22Rv1 (cell line): ENCODE results near the gene TRPM5.

Experiments
- H3K27ac ChIP-seq: fragments of 450-650 bp; 2 replicates; pipeline ENCODE4 v1.5.1; 2017
- CTCF ChIP-seq: fragments of 450-650 bp; IDR thresholded peaks from 2 replicates; pipeline ENCODE4 v1.5.1; 2017; ENCODE audit warnings: mild to moderate bottlenecking
- ZFX ChIP-seq: fragments of 450-650 bp; IDR thresholded peaks from 2 replicates; pipeline ENCODE4 v1.6.1; 2017; ENCODE audit warnings: antibody characterized with exemption, borderline replicate concordance

TRPM5 gene

GRCh38 chr11:2437516-2437915 lies 6.8 kb downstream of the TRPM5 start:
- H3K27ac ChIP-seq, result no peak overlapping the region
- TF ChIP-seq ZFX, result no peak
- no peak for TF ChIP-seq CTCF

- TF ChIP-seq CTCF (no peak), ZFX (no peak)
- no peak overlapping the region for H3K27ac ChIP-seq
Observed at GRCh38 chr11:2436521-2437031, 7.7 kb downstream of the TRPM5 start.

GRCh38 chr11:2436013-2436520 lies 8.2 kb downstream of the TRPM5 start:
- H3K27ac ChIP-seq, result no peak overlapping the region
- TF ChIP-seq ZFX, result no peak
- no peak for TF ChIP-seq CTCF

GRCh38 chr11:2435288-2436012 lies 8.9 kb downstream of the TRPM5 start:
- H3K27ac ChIP-seq, result no peak overlapping the region
- TF ChIP-seq CTCF (no peak), ZFX (no peak)

- TF ChIP-seq CTCF (no peak), ZFX (no peak)
Observed at GRCh38 chr11:2434506-2435255, 9.6 kb downstream of the TRPM5 start.

GRCh38 chr11:2434008-2434407 lies 10.3 kb downstream of the TRPM5 start:
- H3K27ac ChIP-seq, result no peak overlapping the region

More at GRCh38 chr11:2434506-2435255, 9.6 kb downstream of the TRPM5 start:
- no peak overlapping the region for H3K27ac ChIP-seq

More at GRCh38 chr11:2434008-2434407, 10.3 kb downstream of the TRPM5 start:
- no peak for TF ChIP-seq ZFX
- TF ChIP-seq CTCF, result no peak
